ENCODE results near the gene FCHSD2. TPM values are rescaled to one million over a fixed set of nuclear protein-coding genes. Genes with fewer than 3 reads are reported as not detected.
A peak's percentile ranks its signal among the peaks of the same experiment; 100 is the strongest.
"Not testable (repeated sequence)": the region's sequence is repeated elsewhere in the genome, so short reads cannot be mapped to it uniquely, and the experiment has no call there.

Gene FCHSD2
- total RNA-seq, 1 experiment from 2014 or later = 9.8 TPM

DNA sequence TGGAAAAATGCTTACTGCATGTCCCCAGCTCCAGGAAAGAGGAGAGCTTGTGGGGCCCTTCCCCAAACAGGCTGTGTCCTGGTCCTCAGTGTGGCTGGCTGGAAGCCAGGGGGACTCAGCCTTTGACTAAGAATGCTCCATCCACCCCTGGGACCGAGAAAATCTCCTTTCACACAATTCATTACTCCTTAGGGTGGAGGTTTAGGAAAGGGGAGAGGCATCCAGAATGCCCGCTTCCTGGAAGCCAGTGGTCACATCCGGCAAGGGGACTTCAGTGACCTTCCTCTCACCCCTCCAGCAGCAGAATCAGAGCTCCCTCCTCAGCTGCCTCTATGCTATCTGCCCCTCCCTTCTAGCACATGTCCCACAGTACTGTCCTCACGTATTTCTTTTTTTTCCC lies 306.0 kb downstream of the FCHSD2 start:
- peak; percentile 55 to 65 for DNase-seq
- Histone ChIP-seq H3K27ac (peak overlapping the region; percentile 23; the same call in 1 of the 2 replicates), H3K4me1 (peaks cover 14% of the 10 kb centered on the region), H3K4me3 (no peak overlapping the region), H3K36me3 (0 out of 2 replicates have a peak, but pooled peaks cover 2% of the 10 kb centered on the region), H3K9me3 (replicated peaks) (no peaks in the 10 kb centered on the region), H3K27me3 (no peaks in the 10 kb centered on the region)

DNA sequence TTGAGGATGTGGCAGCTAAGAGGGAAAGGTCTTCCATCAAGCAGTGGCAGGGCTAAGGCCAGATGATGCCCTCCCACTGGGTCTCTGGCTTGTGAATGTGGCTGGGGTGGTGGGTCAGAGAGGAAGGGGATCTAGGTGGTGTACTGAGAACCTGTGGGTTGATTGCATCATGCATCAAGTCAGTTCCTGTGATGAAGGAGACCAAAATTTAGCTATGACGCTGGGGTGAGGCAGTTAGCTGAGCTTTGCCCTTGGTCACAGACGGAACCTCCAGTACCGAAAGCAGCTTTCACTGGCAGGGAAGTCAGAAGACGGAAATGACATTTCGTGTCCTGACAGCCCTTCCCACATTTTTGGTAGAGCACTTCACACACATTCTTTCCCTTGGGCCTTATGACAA lies 307.2 kb downstream of the FCHSD2 start:
- Histone ChIP-seq H3K9me3 (replicated peaks) (no peaks in the 10 kb centered on the region), H3K36me3 (no peaks in the 10 kb centered on the region), H3K27me3 (no peaks in the 10 kb centered on the region), H3K4me3 (no peak overlapping the region), H3K4me1 (peaks cover 14% of the 10 kb centered on the region), H3K27ac (no peak overlapping the region)
- no peak for DNase-seq

DNA sequence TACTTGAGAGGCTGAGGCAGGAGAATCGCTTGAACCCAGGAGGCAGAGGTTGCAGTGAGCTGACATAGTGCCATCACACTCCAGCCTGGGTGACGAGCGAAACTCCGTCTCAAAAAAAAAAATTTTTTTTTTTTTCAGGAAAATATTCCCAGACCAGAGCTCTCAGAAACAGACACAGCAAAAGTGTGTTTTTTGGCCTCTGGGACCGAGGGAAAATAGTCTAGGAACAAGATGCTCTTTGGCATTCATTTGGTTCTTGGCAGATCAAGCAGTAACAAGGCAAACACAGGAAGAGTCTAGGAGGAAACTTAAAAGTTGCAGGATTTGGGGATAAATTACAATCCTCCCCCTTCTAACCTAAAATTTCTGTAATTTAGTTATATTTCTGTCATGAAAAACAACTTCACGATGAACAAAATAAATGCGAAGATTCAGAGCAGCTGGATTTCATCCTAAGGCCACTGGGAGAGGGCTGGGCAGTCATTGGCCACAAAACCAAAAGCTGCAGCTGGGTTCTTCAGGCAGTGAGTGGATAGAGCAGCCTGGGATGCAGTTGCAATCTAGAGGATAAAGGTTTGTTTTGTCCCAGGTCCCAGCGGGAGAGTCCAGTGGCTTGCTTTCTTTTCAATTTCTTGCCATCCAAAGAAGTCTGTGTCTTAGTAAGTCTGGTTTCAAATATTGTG lies 308.2 kb downstream of the FCHSD2 start:
- Histone ChIP-seq H3K4me3 (no peak overlapping the region), H3K27ac (no peak overlapping the region), H3K27me3 (no peaks in the 10 kb centered on the region), H3K4me1 (peaks cover 14% of the 10 kb centered on the region), H3K36me3 (no peaks in the 10 kb centered on the region), H3K9me3 (replicated peaks) (no peaks in the 10 kb centered on the region)
- DNase-seq = no peak

DNA sequence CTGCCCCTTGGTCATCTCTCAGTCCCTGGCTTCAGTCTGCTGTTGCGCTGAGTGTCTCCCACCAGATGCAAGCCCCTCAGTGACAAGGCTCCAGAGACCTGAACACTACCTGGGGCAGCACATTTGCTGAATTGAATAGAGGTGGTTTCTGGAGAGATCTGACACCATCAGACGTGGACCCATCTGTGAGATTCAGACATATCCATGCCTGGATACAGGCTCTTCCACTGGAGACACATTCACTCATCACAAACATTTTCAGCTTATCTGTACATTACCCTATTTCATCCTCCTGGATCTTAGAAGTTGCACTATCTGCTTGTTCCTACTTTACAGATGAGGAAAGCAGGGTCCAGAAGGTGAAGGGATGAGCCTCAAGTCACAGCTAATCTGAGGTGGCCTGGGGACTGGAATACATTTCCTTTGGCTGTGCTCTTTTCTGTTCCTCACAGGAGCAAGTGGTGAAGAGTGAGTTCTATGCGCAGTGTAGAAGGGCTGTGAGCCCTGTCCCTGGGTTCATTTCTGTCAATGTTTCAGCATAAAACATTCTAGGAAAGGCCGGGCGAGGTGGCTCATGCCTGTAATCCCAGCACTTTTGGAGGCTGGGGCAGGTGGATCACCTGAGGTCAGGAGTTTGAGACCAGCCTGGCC lies 308.9 kb downstream of the FCHSD2 start:
- Histone ChIP-seq H3K27ac (no peak overlapping the region), H3K4me3 (no peak overlapping the region), H3K36me3 (no peaks in the 10 kb centered on the region), H3K9me3 (replicated peaks) (no peaks in the 10 kb centered on the region), H3K4me1 (peaks cover 14% of the 10 kb centered on the region), H3K27me3 (no peaks in the 10 kb centered on the region)
- no peak for DNase-seq

DNA sequence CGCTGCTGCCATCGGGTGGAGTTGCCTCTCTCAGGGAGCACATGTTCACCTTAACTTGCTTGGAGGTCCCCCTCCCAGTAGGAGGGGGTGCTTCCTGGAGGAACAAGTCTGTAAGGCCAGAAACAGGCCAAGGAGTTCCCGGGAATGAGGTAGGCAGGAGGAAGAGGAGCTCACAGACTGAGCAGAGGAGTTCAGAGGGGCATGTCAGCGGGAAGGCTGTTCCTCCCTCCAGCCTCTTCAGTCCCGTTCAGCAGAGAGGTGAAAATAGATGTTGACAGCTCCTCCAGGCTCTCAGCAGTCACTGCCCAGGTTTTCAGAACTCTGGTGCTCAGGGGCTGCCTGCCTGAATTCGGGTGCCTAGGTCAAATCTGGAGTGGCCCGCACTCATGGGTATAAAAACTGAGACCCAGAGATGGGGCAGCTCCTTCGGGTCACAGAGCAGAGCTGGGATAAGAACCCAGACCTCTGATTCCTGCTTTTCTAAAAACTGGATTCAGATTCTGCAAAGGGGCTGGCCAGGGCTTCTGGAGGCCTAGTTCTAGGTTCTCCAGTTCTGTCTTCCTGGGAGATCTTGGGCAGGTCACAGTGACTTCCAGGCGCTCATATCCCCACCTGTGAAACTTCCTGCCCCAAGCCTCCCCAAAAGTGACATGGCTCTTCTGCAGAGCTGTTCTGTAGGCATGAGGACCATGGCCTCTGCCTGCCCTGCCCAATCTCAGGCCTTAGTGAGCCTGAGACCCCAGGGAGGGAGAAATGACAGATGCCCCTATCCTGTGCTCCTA lies 309.6 kb downstream of the FCHSD2 start:
- Histone ChIP-seq H3K4me1 (peaks cover 14% of the 10 kb centered on the region), H3K27me3 (no peaks in the 10 kb centered on the region), H3K4me3 (no peak overlapping the region), H3K27ac (no peak overlapping the region), H3K9me3 (replicated peaks) (no peaks in the 10 kb centered on the region), H3K36me3 (no peaks in the 10 kb centered on the region)
- no peak for DNase-seq

DNA sequence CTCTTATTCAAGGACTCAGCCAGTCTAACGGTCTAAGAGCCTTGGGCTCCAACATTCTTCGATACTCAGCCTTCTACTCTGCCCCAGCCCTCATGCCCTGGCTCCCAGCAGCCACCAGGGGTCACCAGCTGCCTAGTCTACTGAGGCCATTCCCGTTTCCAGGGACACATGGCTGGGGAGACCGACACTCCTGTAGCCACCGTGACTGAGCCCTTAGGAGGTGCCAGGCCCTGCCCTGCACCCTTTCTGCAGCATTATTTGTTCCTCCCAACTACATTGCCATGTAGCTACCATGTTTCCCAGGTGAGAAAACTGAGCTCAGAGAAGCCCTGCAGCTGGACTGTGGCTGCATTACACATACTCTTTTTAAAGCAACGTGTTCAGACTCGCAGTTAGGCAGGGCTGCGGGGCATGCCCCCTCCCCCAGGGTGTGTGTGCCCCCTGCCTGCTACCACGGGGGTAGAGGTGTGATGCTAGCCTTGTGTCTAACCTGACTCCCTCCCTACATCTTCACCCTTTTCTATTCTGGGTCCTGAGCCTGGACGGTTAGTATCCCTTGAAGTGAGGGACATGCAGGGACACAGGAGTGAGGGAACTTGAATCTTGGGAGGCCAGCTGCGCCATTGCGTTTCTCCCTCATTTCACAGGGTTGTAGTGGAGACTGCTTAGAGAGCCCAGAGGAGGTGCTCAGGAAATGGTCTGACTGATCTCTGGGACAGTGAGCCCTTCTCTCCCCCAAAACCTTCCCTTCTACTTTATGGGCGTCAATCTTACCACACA lies 310.4 kb downstream of the FCHSD2 start:
- Histone ChIP-seq H3K4me3 (no peak overlapping the region), H3K9me3 (replicated peaks) (no peaks in the 10 kb centered on the region), H3K27ac (no peak overlapping the region), H3K27me3 (no peaks in the 10 kb centered on the region), H3K4me1 (peaks cover 14% of the 10 kb centered on the region), H3K36me3 (no peaks in the 10 kb centered on the region)
- peak; percentile 71 to 88 for DNase-seq

DNA sequence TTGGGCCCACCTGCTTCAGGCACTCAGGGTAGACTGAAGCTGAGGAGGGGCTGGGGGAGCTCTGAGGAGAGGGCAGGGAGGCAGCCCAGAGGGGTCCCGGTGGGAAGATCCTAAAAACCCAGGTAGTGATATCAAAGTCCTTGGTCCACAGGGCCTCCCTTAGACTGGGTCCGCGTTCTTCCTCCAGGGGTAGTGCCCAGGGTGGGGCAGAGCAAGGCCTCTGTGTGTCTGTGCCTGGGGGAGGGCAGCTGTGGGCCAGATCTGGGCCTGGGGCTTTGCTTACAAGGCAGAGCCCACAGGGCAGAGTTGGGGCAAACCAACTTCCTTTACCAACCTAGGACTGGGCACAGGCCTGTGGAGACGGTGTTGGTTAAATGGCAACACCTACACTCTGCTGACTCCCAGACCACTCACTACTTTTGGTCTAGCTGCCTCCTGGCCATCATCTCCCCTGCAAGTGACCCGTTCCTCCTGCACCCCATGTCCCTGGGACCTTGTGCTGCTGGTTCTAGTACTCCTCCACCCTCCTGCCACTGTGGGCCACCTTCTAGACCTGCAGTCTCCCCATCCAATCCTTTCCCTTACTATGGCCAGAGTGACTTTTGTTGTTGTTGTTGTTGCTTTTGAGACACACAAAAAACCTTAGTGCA lies 312.1 kb downstream of the FCHSD2 start:
- Histone ChIP-seq H3K9me3 (replicated peaks) (no peaks in the 10 kb centered on the region), H3K4me1 (peaks cover 4% of the 10 kb centered on the region; the same call in 1 of the 2 replicates), H3K27me3 (no peaks in the 10 kb centered on the region), H3K4me3 (no peak overlapping the region), H3K36me3 (no peaks in the 10 kb centered on the region), H3K27ac (no peak overlapping the region)
- no peak for DNase-seq

DNA sequence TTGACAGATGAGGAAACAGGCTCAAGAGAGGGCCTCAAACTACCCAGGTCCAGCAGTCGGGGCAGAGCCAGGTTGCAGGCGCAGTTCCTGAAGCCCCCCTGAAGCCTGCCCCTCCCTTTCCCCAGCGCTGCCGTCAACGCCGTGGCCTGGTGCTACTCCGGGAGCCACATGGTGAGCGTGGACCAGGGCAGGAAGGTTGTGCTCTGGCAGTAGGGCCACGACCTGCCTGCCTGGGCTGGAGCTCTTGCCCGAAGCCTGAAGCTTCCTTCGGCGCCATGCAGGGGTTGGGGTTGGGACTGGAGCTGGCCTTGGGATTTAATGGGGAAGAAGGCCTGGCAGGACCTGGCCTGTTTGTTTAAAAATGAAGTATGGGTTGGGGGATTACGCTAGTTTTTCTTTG lies 312.9 kb downstream of the FCHSD2 start:
- no peak for DNase-seq
- Histone ChIP-seq H3K27ac (no peak overlapping the region), H3K4me1 (peaks cover 4% of the 10 kb centered on the region; the same call in 1 of the 2 replicates), H3K36me3 (no peaks in the 10 kb centered on the region), H3K4me3 (no peak overlapping the region), H3K27me3 (no peaks in the 10 kb centered on the region), H3K9me3 (replicated peaks) (no peaks in the 10 kb centered on the region)

DNA sequence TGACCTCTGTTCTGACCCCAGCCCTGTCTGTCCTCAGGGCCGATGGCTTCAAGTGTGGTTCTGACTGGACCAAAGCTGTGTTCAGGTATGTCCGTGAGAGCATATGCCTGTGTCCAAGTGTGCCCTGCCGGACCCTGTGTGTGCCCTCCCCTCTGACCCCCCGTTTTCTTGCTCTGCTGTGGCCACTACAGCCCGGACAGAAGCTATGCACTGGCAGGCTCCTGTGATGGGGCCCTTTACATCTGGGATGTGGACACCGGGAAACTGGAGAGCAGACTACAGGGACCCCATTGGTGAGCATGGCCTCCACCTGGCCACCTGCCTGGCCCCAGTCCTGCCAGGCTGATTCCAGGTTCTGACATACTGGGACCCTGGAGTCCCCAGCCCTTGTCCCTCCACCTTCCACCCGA lies 313.4 kb downstream of the FCHSD2 start:
- Histone ChIP-seq H3K4me3 (no peak overlapping the region), H3K4me1 (peaks cover 4% of the 10 kb centered on the region; the same call in 1 of the 2 replicates), H3K36me3 (no peaks in the 10 kb centered on the region), H3K27me3 (no peaks in the 10 kb centered on the region), H3K27ac (no peak overlapping the region), H3K9me3 (replicated peaks) (no peaks in the 10 kb centered on the region)
- no peak for DNase-seq

DNA sequence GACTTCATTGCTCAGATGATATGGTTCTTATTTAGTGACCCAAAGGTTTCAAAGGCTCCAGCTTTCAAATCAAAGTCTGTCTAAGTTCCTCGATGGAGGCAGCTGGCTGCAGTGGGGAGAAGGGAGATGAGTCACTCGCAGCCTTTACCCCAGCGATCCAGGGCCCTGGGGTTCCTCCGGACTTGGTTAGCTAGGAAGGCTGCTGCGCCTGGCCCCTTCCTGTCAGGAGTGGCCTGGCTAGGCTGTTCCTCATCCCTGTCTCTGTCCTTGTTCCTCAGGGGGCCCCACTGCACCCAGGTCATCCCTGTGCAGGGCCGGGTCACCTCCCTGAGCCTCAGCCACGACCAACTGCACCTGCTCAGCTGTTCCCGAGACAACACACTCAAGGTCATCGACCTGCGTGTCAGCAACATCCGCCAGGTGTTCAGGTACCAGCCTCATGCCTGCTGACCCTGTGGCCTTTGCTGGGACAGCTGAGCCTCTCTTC lies 314.0 kb downstream of the FCHSD2 start:
- peaks cover 4% of the 10 kb centered on the region; the same call in 1 of the 2 replicates for H3K4me1 ChIP-seq
- H3K4me3 ChIP-seq = no peak overlapping the region
- peak in 1 of 2 experiments; percentile 26 for DNase-seq
- H3K27ac ChIP-seq = no peak overlapping the region
- H3K27me3 ChIP-seq = no peaks in the 10 kb centered on the region
- no peaks in the 10 kb centered on the region for H3K36me3 ChIP-seq
- no peaks in the 10 kb centered on the region for H3K9me3 ChIP-seq (replicated peaks)

DNA sequence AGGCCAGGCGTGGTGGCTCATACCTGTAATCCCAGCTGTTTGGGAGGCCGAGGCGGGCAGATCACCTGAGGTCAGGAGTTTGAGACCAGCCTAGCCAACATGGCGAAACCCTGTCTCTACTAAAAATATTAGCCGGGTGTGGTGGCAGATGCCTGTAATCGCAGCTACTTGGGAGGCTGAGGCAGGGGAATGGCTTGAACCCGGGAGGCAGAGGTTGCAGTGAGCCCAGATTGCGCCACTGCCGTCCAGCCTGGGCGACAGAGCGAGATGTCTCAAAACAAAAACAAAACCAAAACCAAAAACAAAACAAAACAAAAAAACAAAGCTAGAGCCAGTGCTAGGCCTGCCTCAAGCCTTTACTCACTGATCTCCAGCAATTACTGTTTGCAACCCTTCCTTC lies 314.5 kb downstream of the FCHSD2 start:
- H3K27me3 ChIP-seq; H3K4me3 ChIP-seq; H3K9me3 ChIP-seq (replicated peaks); H3K36me3 ChIP-seq; H3K4me1 ChIP-seq; DNase-seq; H3K27ac ChIP-seq: not testable (repeated sequence)

DNA sequence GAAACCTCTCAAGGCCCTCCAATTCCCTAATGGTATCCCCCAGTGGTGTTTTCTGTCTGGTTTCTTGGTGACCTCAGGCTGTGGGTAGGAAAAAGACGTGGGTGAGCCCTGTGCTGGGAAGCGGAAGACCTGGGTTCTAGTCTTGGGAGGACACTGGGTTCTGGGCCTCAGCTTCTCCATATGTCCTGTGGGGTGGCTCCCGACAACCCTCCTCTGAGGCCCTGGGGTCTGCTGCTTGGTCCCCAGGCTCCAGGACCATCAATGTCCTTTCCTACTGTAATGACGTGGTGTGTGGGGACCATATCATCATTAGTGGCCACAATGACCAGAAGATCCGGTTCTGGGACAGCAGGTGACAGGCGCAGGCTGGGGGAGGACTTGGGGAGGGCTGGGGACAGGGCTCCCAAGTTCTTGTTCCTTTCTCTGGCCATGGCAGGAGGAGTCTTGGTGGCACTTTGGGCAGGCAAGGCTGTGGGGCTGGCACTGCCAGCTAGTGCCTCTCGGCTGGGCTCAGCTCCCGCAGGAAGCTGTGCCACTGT lies 315.1 kb downstream of the FCHSD2 start:
- Histone ChIP-seq H3K27ac (no peak overlapping the region), H3K9me3 (replicated peaks) (no peaks in the 10 kb centered on the region), H3K4me1 (peaks cover 4% of the 10 kb centered on the region; the same call in 1 of the 2 replicates), H3K36me3 (no peaks in the 10 kb centered on the region), H3K27me3 (no peaks in the 10 kb centered on the region), H3K4me3 (no peak overlapping the region)
- DNase-seq = no peak

DNA sequence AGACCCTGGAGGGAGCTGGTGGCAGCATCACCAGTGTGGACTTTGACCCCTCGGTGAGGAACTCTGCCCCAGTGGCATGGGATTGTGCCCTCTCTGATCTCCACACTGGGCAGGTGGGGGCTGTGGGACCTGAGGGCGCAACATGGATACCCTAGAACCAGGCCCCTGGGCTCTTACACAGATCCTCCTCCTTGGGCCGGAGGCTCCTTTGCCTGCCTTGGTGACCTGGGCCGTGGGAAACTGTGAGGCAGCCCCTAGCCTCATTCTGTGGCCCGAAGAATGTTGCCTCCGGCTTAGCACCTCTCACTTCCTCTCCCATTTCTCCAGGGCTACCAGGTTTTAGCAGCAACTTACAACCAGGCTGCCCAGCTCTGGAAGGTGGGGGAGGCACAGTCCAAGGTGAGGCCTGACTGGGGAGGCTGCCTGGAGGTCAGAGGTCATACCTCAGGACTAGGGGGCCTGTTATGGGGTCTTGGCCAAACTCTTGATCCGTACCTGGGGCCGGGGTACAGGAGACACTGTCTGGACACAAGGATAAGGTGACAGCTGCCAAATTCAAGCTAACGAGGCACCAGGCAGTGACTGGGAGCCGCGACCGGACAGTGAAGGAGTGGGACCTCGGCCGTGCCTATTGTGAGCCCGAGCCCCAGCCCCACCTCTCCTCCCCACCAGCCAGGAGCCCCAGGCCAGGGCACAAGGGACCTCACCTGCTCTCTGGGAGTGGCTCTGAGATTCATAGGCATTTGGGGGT lies 315.8 kb downstream of the FCHSD2 start:
- no peaks in the 10 kb centered on the region for H3K9me3 ChIP-seq (replicated peaks)
- no peaks in the 10 kb centered on the region for H3K36me3 ChIP-seq
- no peak overlapping the region for H3K27ac ChIP-seq
- DNase-seq = no peak
- no peaks in the 10 kb centered on the region for H3K27me3 ChIP-seq
- H3K4me3 ChIP-seq = no peak overlapping the region
- no peaks in the 10 kb centered on the region for H3K4me1 ChIP-seq
